Airway epithelial cell (primary cell): ENCODE results near the gene OR5M10. TPM values are rescaled to one million over a fixed set of nuclear protein-coding genes. Genes with fewer than 3 reads are reported as not detected.

Experiments
- total RNA-seq: library from RNA; depleted of rRNA; stranded (reverse); fragments of >200 nt; gene quantifications from 2 replicates; pipeline ENCODE4 v1.2.3, GENCODE V29; 2015

The OR5M10 gene
- not detected in 2 replicates for total RNA-seq

DNA sequence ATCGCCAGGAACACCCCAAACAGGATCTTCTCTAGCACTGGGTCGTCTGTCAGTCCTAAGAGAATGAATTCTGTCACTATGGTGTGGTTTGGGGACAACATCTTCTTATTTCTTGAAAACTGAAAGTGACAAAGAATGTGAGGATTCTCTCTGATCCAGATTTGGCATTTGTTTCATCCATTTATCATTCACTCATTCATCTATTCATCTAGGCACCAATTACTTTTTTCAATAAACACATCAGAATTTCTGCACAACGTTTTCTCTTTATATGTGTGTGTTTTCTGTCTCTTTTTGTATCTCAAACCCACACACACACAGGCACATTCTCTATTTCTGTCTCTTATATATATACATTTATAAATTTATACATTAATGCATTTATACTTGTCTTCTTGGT is at the start of gene OR5M10:
Gene OR5M10, minus strand, starts transcription at position 101 of the 400 bp plus-strand sequence. Its CDS starts 0 bp downstream, at position 101.

DNA sequence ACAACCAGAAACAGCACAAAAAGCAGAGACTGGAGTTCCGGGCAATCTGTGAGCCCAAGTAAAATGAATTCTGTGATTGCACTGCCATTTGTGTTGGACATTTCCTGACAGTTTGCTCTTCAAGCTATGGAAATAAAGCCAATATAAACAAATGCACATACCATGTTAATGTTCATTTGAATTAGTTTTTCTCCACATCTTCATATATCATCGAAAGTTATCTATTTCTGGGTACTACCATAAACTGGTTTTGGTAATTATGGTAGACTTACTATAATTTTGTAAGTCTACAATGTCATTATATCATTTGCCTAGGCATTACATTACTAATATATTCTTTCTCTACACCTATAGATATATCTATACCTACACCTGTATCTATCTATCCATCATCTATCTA is 34.4 kb downstream of the OR5M10 start, which contains the start of gene OR5M11:
Gene OR5M11, minus strand, starts transcription at position 101 of the 400 bp plus-strand sequence. Its CDS starts 0 bp downstream, at position 101.

Other genes with a start within 250 kb of the OR5M10 start
- not detected in 2 replicates for gene OR8K1, start 231.7 kb downstream of the OR5M10 start, total RNA-seq
- not detected in 2 replicates for gene OR8J1, start 223.4 kb downstream of the OR5M10 start, total RNA-seq
- not detected in 2 replicates for gene OR8U1, start 202.1 kb downstream of the OR5M10 start, total RNA-seq
- not detected in 2 replicates for gene OR5AL1, start 165.0 kb downstream of the OR5M10 start, total RNA-seq
- gene OR5M3, start 104.4 kb downstream of the OR5M10 start, total RNA-seq = not detected in 2 replicates
- gene OR5M8, start 86.4 kb downstream of the OR5M10 start, total RNA-seq = not detected in 2 replicates
- gene OR5M11, start 34.5 kb downstream of the OR5M10 start, total RNA-seq = not detected in 2 replicates
- gene OR5M1, start 37.2 kb upstream of the OR5M10 start, total RNA-seq = not detected in 2 replicates
- gene OR5AP2, start 64.7 kb upstream of the OR5M10 start, total RNA-seq = not detected in 2 replicates
- not detected in 2 replicates for gene OR5AR1, start 86.0 kb upstream of the OR5M10 start, total RNA-seq
- not detected in 2 replicates for gene OR9G1, start 121.4 kb upstream of the OR5M10 start, total RNA-seq
- gene OR9G4, start 171.0 kb upstream of the OR5M10 start, total RNA-seq = not detected in 2 replicates